Measurements from ENCODE around the gene RPL19.

GRCh38 chr17:39170109-39170508 lies 30.0 kb upstream of the RPL19 start:
- no peak for TF ChIP-seq CTCF (IDR thresholded peaks at IDR 0.05)
- no peak for TF ChIP-seq POLR2A (IDR thresholded peaks at IDR 0.05)
- no peak for TF ChIP-seq POLR2AphosphoS5 (IDR thresholded peaks at IDR 0.05)
